Choroid plexus epithelial cell (primary cell): ENCODE measurements around the gene REV1.
A peak's percentile ranks its signal among the peaks of the same experiment; 100 is the strongest.

ENCODE experiments used
- DNase-seq: peaks from one replicate; pipeline ENCODE4 v3.0.0-alpha.2; 2010; ENCODE audit warnings: low read depth
- H3K4me3 ChIP-seq: 2 replicates; pipeline ENCODE4 v1.5.1; 2011; ENCODE audit warnings: low read depth, mild to moderate bottlenecking, control low read depth, low read length, moderate library complexity
- TF ChIP-seq, protein P1 (sequence below): conservative IDR thresholded peaks from 2 replicates; pipeline ENCODE4 v1.5.1; 2011; ENCODE audit warnings: low read depth, mild to moderate bottlenecking, control low read depth, inconsistent platforms, low read length, moderate library complexity

Gene REV1

DNA sequence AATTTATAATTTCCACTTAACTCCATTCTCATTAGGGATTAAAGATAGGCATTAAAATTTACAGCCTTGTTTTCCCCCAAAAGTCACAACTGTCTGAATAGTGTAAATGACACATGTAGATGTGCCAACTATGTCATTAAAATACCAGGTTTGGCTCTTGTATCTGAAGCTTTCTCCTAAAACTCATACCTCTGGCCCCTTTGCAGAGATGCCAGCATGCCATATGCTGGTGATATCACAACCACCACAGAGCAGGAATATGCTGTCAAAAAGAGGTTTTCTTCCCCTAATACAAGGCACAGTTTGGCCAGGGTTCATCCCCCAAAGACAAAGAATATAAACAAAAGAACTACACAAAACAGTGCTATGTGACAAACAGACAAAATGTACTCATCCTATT is 65.4 kb downstream of the REV1 start:
- no peak overlapping the region for H3K4me3 ChIP-seq
- TF ChIP-seq, protein P1, sequence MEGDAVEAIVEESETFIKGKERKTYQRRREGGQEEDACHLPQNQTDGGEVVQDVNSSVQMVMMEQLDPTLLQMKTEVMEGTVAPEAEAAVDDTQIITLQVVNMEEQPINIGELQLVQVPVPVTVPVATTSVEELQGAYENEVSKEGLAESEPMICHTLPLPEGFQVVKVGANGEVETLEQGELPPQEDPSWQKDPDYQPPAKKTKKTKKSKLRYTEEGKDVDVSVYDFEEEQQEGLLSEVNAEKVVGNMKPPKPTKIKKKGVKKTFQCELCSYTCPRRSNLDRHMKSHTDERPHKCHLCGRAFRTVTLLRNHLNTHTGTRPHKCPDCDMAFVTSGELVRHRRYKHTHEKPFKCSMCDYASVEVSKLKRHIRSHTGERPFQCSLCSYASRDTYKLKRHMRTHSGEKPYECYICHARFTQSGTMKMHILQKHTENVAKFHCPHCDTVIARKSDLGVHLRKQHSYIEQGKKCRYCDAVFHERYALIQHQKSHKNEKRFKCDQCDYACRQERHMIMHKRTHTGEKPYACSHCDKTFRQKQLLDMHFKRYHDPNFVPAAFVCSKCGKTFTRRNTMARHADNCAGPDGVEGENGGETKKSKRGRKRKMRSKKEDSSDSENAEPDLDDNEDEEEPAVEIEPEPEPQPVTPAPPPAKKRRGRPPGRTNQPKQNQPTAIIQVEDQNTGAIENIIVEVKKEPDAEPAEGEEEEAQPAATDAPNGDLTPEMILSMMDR = no peak
- no peak for DNase-seq

DNA sequence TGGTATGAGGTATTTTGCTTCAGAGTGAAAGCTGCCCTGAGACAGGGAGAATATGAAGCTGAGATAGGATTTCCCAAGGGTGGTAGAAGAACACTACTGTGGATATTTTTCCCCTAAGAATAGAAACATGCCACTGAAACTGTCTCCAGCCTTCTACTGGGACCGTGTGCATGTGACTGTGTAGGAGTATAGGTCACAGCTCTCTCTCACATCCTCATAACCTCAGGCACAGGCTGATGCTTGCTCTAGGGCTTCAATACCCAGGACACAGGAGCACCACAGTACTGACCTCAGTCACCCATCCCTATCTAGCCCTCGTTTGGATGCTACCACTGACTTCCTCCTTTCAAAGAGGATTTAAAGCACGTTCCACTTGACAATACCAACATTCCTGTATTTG is 67.2 kb downstream of the REV1 start:
- no peak for DNase-seq
- TF ChIP-seq, protein P1 = no peak
- H3K4me3 ChIP-seq = no peak overlapping the region

DNA sequence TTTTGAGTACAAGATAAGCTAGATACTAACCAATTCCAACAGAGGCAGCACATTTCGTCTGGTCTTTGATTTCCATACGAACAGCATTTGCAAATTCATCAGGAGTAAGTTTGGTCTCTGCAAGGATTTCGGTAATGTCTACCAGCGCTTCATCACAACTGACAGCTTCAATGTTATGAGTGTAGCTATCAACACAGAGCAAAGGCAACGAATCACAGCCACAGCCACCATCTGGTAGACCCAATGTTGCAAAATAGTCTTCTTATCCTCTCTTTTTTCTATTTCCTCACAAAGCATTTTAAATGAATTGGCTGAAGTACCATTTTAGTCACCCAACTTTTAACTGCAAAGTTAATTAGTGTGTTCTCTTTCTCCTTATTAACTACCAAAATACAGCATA is 68.3 kb downstream of the REV1 start:
- H3K4me3 ChIP-seq = no peak overlapping the region
- TF ChIP-seq, protein P1 = no peak
- DNase-seq = peak; percentile 48

DNA sequence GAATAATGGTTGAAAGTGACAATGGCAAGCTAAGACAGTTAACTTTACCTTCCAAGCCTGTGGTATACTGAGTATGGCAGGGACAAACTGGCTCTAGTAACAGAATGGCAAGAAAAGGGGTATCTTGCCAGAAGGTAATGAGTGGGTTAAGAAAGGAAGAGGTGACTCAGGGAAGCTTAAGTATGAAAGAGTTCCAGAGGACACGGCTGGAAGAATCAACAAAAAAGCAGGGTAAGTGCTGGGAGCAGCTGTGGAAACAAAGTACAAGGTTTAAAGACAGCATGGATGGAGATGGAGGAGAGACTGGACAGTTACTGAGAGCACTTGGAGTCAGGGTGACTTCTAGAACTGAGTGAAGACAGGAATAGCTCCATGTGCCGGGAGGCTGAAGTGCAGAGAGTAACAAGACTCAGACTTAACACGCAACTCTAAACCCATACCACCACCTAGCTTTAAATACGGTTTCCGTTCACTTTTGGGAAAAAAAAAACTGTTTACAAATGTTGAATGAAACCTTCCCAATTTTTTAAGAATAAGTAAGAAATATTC is 69.0 kb downstream of the REV1 start:
- TF ChIP-seq, protein P1 = no peak
- DNase-seq = peak; percentile 42
- no peak overlapping the region for H3K4me3 ChIP-seq

DNA sequence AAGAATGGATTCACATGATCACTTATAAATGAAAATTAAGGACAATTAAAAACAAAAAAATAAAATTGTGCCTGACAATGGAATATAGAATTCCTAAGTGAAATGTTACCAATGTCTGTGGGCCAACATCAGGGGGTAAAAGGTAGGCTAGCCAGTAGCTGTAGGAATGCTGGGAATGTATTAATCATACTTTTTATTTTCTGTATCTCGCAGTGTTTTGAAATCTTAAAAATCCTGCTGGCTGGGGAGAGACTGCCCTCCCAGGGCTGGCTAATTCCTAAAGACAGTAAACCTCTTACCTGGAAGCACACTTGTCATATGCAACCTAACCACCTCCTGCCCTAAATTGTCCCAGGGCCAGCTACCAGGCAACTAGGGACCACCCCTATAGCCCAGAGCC is 69.8 kb downstream of the REV1 start:
- peak; percentile 60 for DNase-seq
- no peak overlapping the region for H3K4me3 ChIP-seq
- TF ChIP-seq, protein P1 = no peak

DNA sequence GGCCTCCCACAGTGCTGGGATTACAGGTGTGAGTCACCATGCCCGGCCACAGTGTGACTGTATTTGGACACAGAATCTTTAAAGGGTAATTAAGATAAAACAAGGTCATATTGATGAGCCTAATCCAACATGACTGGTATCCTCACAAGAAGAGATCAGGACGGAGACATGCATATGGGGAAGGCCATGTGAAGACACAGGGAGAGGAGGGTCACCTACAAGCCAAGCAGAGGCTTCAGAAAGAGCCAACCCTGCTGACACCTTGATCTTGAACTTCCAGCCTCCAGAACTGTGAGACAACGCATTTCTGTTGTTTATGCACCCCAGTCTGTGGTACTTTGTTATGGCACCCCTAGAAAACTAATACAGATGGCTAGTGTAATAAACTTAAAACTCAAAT is 72.4 kb downstream of the REV1 start:
- DNase-seq = no peak
- no peak overlapping the region for H3K4me3 ChIP-seq
- TF ChIP-seq, protein P1 = no peak

DNA sequence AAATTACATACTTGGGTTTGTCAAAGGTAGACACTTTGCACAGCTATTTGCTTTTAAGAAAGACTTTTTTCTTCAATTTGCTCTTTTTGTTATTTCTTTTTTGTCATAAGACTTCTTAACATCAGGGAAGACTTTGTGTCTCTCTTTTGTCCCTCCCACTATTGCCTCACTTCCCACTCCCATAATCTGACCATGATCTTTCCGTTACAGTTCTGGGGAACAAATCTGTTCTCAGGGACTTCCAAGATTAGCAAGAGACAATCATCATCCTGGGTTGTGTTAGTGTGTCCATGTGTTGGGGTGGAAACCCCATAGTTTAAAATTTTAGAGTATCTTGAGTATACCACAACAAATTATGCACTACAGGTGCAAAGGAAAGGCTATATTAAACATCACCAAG is 75.3 kb downstream of the REV1 start:
- H3K4me3 ChIP-seq = no peak overlapping the region
- TF ChIP-seq, protein P1 = no peak

More for the DNA sequence above, 75.3 kb downstream of the REV1 start:
- no peak for DNase-seq
